Smooth muscle cell of the umbilical artery (primary cell): ENCODE data around the gene VEGFB. TPM values are rescaled to one million over a fixed set of nuclear protein-coding genes. Genes with fewer than 3 reads are reported as not detected.

Experiments
- total RNA-seq: library from RNA; depleted of rRNA; stranded (reverse); fragments of >200 nt; gene quantifications from 2 replicates; pipeline ENCODE4 v1.2.3, GENCODE V29; 2014

VEGFB gene
- total RNA-seq, 1 donor from 2014 or later = 32.9 TPM

Other genes with a start within 250 kb of the VEGFB start
- 42.8 and 45.6 TPM in 2 replicates for gene OTUB1, start 248.1 kb upstream of the VEGFB start, total RNA-seq
- gene FLRT1, start 198.7 kb upstream of the VEGFB start, total RNA-seq = 0.09 and 0.59 TPM in 2 replicates
- 9.8 and 15.1 TPM in 2 replicates for gene MACROD1, start 68.5 kb upstream of the VEGFB start, total RNA-seq
- 90.0 and 203 TPM in 2 replicates for gene STIP1, start 48.4 kb upstream of the VEGFB start, total RNA-seq
- gene FERMT3, start 27.9 kb upstream of the VEGFB start, total RNA-seq = 0.30 and 1.7 TPM in 2 replicates
- 27.6 and 29.4 TPM in 2 replicates for gene TRPT1, start 8.4 kb upstream of the VEGFB start, total RNA-seq
- gene NUDT22, start 8.3 kb upstream of the VEGFB start, total RNA-seq = 45.1 and 49.0 TPM in 2 replicates
- 10.8 and 13.7 TPM in 2 replicates for gene DNAJC4, start 4.0 kb upstream of the VEGFB start, total RNA-seq
- gene FKBP2, start 6.5 kb downstream of the VEGFB start, total RNA-seq = 53.1 and 63.8 TPM in 2 replicates
- 175 and 215 TPM in 2 replicates for gene PPP1R14B, start 12.4 kb downstream of the VEGFB start, total RNA-seq
- 29.4 and 53.7 TPM in 2 replicates for gene PLCB3, start 16.9 kb downstream of the VEGFB start, total RNA-seq
- 31.4 and 48.1 TPM in 2 replicates for gene BAD, start 50.1 kb downstream of the VEGFB start, total RNA-seq
- 9.2 and 11.9 TPM in 2 replicates for gene GPR137, start 51.3 kb downstream of the VEGFB start, total RNA-seq
- gene KCNK4, start 56.7 kb downstream of the VEGFB start, total RNA-seq = not detected in 2 replicates
- 0.28 TPM in 1 of 2 replicates, not detected in the other for gene CATSPERZ, start 65.8 kb downstream of the VEGFB start, total RNA-seq
- 24.1 and 28.5 TPM in 2 replicates for gene ESRRA, start 70.9 kb downstream of the VEGFB start, total RNA-seq
- 157 and 327 TPM in 2 replicates for gene TRMT112, start 83.0 kb downstream of the VEGFB start, total RNA-seq
- gene PRDX5, start 83.5 kb downstream of the VEGFB start, total RNA-seq = 173 and 330 TPM in 2 replicates
- gene CCDC88B, start 105.6 kb downstream of the VEGFB start, total RNA-seq = 1.3 and 1.5 TPM in 2 replicates
- gene RPS6KA4, start 124.6 kb downstream of the VEGFB start, total RNA-seq = 24.1 and 45.3 TPM in 2 replicates